Dedifferentiated amniotic fluid mesenchymal stem cell (primary cell): ENCODE data around the gene PRIM2.
A peak's percentile ranks its signal among the peaks of the same experiment; 100 is the strongest.
"Not testable (repeated sequence)": the region's sequence is repeated elsewhere in the genome, so short reads cannot be mapped to it uniquely, and the experiment has no call there.

Experiments
- DNase-seq: peaks from one replicate; pipeline ENCODE4 v3.0.0-alpha.2; 2016; ENCODE audit errors: extremely low spot score

The PRIM2 gene

GRCh38 chr6:57445790-57446468 lies 128.5 kb downstream of the PRIM2 start:
- not testable (repeated sequence) for DNase-seq

GRCh38 chr6:57449496-57450066 lies 132.2 kb downstream of the PRIM2 start:
- not testable (repeated sequence) for DNase-seq

- DNase-seq, result not testable (repeated sequence)
Measured at GRCh38 chr6:57459781-57460180, 142.4 kb downstream of the PRIM2 start.

DNA sequence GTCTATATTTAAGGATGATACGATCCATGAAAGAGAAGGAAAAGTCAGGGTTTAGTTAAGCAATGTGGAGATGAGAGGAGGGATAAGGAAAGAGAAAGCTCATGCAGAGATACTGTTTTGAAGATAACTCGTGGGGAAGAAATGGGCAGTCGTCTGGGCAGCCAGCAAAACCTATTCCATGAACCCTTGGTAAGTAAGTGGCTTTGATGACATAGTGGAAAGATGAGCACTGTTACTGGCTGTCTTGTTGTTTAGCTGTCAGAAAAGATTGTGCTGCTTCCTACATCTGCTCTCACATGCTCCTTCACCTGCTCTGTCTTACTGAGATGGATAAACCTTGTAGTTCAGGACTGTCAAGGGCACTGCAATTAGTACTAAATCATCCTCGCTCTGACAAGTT lies 143.6 kb downstream of the PRIM2 start:
- not testable (repeated sequence) for DNase-seq

DNA sequence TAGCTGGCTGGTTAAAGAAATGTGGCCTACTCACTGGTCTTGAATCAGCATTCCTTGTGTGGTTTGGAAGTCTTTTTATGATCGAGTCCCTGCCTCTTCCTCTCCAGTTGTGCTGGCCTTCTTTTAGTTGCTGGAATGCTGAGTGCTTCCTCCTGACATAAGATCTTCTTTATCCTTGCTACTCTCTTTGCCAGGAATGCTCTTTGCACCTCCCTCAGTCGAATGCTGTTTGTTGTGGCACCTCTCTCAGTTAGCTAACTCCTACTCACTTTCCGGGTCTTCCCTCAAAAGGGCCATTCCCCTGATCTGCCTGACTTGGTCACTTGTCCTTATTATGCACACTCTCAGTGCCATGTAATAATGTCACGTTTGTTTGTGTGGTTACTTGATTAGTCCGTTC lies 146.4 kb downstream of the PRIM2 start:
- DNase-seq, result not testable (repeated sequence)

- DNase-seq, result not testable (repeated sequence)
Measured at GRCh38 chr6:57465968-57466367, 148.5 kb downstream of the PRIM2 start.

- peak; percentile 29 for DNase-seq
Measured at GRCh38 chr6:57469072-57469471, 151.6 kb downstream of the PRIM2 start.

GRCh38 chr6:57470148-57470547 lies 152.7 kb downstream of the PRIM2 start:
- DNase-seq, result not testable (repeated sequence)

DNA sequence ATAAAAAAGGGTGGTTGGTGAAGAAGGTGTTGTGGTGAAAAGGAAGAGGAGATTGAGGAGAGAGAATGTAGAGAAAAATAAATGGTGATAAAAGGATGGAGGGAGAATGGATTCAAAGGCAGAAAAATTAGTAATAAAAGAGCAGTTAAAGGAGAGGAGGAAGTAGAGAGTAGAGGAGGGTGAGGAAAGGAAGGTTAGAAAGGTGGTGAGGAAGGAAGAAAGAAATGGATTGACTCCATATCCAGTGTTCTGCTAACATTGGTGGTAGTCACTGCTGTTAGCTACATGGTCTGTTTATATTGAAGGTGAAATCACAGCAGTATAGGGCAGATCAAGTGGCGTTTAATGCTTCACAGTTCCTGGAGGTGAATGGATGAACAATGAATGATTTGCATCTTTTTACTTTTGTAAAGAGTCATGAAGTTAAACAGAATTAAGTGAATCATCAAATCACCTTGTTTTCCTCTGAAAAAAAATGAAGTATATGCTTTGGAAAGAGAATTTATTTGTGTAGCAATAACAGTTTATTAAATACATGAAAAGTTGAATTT lies 154.0 kb downstream of the PRIM2 start:
- DNase-seq, result not testable (repeated sequence)

DNA sequence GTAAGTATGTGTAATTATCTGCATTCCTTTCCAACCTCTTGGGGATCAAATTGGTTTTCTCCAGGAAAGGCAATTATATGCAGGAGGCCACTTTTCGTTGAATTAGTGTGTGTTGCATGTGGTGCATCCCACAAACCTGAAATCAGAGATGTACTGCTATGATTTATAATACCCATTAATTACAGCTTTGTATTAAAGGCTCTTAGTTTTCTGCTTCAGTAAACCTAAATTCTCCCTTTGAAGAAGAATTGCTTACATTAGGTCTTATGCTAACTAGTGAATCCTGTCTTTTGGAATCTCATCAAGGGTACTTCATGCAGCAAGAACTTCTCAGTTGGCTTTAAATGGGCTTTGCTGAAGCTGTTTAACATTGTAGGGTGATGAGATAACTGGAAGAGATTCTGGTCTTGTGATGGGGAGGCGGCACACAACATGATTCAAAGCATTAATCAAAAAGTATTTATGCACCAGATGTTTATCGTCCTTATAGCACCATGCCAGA lies 155.5 kb downstream of the PRIM2 start:
- DNase-seq, result peak; percentile 92

DNA sequence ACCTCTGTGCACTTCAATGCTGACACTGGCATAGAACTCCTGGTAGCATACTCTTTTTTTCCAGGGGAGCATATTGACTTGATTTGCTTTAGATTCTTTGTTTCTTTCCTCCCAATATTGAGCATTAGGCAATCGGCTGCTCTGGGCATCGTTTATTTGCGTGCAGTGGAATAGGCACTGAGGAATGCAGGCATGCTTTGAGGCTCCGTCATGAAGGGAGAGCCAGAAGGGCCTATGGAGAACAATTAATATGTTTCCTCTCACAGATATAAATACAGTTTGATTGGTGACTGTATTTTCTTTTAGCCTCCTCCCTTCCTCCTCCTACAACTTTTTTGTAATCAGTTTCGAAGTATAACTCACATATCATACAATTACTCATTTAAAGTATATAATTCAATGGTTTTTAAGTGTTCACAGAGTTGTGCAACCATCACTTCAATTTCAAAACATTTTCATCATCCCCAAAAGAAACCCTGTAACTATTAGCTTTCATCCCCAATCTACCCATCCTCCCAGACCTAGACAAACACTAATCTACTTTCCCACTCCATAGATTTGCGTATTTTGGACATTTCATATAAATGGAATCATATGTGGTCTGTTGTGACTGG lies 157.5 kb downstream of the PRIM2 start:
- DNase-seq, result peak; percentile 84

DNA sequence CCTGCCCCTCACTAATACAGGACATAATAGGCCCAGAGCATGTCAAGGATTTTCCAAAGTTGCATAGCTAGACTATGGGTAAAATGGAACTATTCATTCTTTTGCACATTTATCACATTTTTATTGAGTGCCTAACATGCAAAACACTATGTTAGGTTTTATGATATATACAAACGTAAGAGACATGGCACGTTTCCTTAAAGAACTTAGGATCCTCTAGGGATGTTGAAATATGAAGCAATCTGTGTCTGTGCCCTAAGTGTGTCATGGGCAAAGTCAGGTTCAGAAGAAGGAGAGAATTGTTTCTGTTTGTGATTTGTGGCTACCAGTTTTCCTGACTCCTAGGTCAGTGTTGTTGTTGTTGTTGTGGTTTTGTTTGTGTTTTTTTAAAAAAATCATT lies 158.2 kb downstream of the PRIM2 start:
- DNase-seq, result peak; percentile 42

- DNase-seq, result not testable (repeated sequence)
Measured at GRCh38 chr6:57480194-57480593, 162.8 kb downstream of the PRIM2 start.

DNA sequence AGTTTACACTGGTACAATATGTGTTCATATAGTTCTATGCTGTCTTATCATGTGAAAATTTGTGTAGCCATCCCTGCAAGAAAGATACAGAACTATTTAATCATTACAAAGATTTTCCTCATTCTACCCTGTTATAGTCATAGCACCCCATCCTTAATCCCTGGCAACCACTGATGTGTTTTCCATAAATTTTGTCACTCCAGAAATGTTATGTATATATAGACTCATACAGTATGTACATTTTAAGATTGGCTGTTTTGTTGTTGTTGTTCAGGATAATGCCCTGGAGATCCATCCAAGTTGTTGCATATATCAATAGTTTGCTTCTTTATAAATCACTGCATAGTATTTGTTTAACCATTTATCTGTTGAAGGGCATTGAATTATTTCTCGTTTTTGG lies 163.7 kb downstream of the PRIM2 start:
- not testable (repeated sequence) for DNase-seq

DNA sequence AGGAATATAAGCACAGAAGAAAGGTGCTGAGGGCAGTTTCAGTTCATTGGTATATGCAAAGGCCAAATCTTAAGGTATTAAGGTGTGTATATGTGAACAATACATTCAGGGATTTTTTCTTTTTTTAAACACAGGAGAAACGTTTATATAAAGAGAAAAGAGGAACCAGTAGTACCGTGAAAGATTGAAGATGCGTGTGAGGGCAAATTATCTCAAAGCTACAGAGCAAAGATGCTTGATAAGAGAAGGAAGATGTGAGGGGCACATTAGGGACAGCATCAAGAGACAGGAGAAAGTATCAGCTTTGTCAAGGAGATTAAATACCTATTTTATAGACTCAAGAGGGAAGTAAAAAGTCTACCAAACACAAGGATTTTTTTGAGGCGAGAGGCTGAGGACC lies 165.0 kb downstream of the PRIM2 start:
- peak; percentile 5 for DNase-seq

GRCh38 chr6:57486494-57487081 lies 169.2 kb downstream of the PRIM2 start:
- DNase-seq, result peak; percentile 43

- peak; percentile 14 for DNase-seq
Measured at GRCh38 chr6:57488551-57488950, 171.1 kb downstream of the PRIM2 start.

DNA sequence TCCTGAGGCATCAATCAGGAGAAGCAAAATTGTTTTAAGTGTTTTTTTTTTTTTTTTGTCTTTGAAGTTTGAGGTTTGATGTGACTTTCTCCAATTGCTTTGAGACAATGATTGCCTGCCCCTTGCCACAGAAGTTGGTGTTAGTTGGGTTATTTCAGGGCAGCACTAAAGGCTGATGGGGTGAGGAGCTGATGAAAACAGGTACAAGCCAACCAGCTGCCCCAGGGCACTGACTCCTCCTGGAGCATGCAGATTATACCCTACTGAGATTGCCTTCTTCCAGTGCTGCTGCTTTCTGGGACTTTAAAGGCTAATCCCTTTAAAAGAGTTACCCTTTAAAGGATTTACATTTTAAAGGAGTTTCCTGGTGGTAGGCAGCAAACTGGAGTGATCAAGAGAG lies 172.5 kb downstream of the PRIM2 start:
- DNase-seq, result not testable (repeated sequence)

- not testable (repeated sequence) for DNase-seq
Measured at GRCh38 chr6:57491795-57492194, 174.4 kb downstream of the PRIM2 start.

GRCh38 chr6:57496251-57496650 lies 178.8 kb downstream of the PRIM2 start:
- DNase-seq, result not testable (repeated sequence)

DNA sequence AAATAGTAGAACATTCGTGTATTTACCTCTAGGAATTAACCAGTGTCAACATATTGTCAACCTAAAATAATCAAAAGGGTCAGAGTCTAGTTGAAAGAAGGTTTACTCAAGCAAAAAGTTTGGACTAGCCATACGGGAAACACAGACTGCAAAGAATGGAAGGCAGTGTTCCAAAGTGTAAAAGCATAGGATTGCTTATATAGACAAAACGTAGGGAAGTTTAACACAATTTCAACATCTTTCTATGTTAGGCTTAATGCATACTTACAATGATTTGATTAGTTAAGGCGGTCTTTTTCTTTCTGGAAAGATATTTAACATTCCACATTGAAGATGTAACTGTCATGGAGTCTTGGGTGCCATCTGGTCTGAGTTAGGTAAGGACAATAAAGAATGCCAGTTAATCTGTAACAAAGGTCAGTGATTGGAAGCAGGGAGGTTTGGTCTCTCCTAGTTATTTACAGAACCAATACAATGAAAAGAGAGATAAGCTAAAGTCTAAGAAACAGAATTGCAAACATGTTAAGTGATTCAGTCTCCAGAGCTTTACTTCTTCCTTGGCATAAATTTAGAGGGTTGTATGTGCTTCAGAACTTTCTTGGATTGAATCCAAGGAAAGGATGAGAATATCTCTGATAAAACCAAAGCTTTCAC lies 183.1 kb downstream of the PRIM2 start:
- DNase-seq, result peak; percentile 61

DNA sequence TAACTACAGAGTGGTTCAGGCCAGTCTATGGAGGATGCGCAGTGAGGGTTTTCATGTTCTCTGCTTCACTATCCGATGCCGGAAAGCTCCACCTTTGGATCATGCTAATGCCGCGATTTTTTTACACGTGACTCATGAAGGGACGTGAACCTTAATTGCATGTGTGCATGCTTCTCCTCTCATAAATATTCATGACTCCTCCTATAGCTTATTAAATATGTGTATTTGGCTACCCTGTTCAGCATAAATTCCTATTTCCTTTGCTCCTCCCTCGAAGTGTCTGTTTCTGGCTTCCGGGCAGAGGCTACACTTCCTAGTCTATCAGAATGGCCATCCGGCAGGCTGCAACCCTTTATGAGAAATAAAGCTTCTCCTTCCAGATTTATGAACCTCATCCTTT lies 185.0 kb downstream of the PRIM2 start:
- not testable (repeated sequence) for DNase-seq
